ENCODE data around the gene MYF5. TPM values are rescaled to one million over a fixed set of nuclear protein-coding genes. Genes with fewer than 3 reads are reported as not detected.

MYF5 gene
- total RNA-seq, 1 donor from 2014 or later, result not detected

GRCh38 chr12:80721326-80721725 is 4.6 kb downstream of the MYF5 start:
- DNase-seq (ENCODE audit: low read depth), result no peak
- FAIRE-seq, result no peak
- Histone ChIP-seq H3K27me3 (ENCODE audit: control insufficient read depth, insufficient read depth, low read length) (peaks cover 7% of the 10 kb centered on the region), H3K36me3 (ENCODE audit: control insufficient read depth, insufficient read depth, low read length) (no peaks in the 10 kb centered on the region), H3K4me3 (ENCODE audit: low read depth, low read length) (no peak overlapping the region)
- TF ChIP-seq CTCF (IDR thresholded peaks at IDR 0.05; ENCODE audit: insufficient read depth, low read length, severe bottlenecking), result no peak

DNA sequence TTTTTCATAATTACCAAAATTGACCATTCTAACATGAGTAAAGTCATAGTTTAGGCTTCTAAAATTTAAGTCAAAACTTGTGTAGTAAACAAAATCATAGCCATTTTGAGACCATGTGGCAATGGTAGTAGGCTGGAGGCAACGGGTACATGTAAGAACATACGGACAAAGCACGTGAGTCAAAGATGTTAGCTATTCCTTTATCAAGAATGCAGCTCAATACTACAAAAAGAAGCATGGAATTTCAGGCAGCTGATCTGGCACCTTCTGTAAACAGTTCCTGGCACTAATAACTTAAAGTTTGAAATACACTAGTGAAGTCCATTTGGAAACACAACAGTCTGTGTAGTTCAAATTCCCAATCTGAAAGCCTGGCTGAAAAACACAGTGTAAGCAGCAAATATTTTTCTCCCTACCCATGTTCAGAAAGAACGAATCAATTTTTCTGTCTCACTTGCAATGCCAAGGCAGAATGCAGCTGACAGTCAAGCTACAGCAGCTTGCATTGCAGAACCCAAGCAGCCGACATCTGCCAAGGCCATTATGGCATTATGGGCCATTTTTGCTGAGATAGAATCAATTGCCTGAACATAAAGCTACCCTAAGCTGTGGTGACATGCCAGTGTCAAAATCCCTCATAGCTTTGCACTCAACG is 29.3 kb downstream of the MYF5 start:
- TF ChIP-seq CTCF (IDR thresholded peaks at IDR 0.05; ENCODE audit: insufficient read depth, low read length, severe bottlenecking), result no peak
- DNase-seq (ENCODE audit: low read depth) (no peak), FAIRE-seq (no peak)
- Histone ChIP-seq H3K27me3 (ENCODE audit: control insufficient read depth, insufficient read depth, low read length) (no peaks in the 10 kb centered on the region), H3K36me3 (ENCODE audit: control insufficient read depth, insufficient read depth, low read length) (no peaks in the 10 kb centered on the region), H3K4me3 (ENCODE audit: low read depth, low read length) (no peak overlapping the region)

DNA sequence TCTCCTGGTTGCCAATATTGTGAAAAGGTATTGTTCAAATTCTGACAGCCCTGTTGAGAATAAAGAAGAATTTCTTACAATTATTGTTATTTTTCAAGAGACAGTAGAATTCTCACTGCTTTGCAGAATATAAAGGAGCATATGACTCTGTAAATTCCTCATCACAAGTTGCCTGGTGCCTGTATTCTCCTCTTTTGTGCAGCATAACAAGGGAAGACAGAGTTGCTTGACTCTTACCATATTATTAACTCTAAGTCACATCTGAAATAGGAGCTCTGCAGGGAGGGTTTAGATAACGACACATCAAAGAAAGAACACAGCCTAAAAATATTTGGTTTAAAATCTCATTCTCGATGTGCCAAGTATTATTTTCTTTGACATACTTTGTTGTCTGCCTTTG is 31.1 kb downstream of the MYF5 start:
- DNase-seq (ENCODE audit: low read depth) (no peak), FAIRE-seq (no peak)
- Histone ChIP-seq H3K4me3 (ENCODE audit: low read depth, low read length) (no peak overlapping the region), H3K27me3 (ENCODE audit: control insufficient read depth, insufficient read depth, low read length) (no peaks in the 10 kb centered on the region), H3K36me3 (ENCODE audit: control insufficient read depth, insufficient read depth, low read length) (no peaks in the 10 kb centered on the region)
- no peak for TF ChIP-seq CTCF (IDR thresholded peaks at IDR 0.05; ENCODE audit: insufficient read depth, low read length, severe bottlenecking)

DNA sequence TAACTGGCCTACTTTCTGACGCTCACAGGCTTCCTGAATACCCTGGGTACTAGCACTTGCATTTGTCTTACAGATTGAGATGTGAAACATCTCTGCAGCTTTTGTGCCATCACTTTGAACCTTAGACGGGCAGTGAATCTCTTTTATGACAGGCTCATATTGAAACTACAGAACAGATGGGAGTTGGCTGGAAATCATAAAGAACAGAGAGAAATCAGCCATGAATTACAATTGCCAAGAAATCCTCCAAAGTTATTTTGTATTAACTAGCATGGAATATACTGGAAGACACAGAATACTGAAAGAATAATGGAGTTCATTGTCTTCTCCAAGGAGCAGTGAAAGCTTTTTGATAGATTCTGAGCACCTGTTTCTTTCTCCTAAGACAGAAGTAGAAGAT is 32.7 kb downstream of the MYF5 start:
- no peaks in the 10 kb centered on the region for H3K27me3 ChIP-seq (ENCODE audit: control insufficient read depth, insufficient read depth, low read length)
- no peak for TF ChIP-seq CTCF (IDR thresholded peaks at IDR 0.05; ENCODE audit: insufficient read depth, low read length, severe bottlenecking)
- no peak overlapping the region for H3K4me3 ChIP-seq (ENCODE audit: low read depth, low read length)
- DNase-seq (ENCODE audit: low read depth) (no peak), FAIRE-seq (no peak)
- no peaks in the 10 kb centered on the region for H3K36me3 ChIP-seq (ENCODE audit: control insufficient read depth, insufficient read depth, low read length)

- no peak for TF ChIP-seq CTCF (IDR thresholded peaks at IDR 0.05; ENCODE audit: insufficient read depth, low read length, severe bottlenecking)
- Histone ChIP-seq H3K4me3 (ENCODE audit: low read depth, low read length) (no peak overlapping the region), H3K36me3 (ENCODE audit: control insufficient read depth, insufficient read depth, low read length) (no peaks in the 10 kb centered on the region), H3K27me3 (ENCODE audit: control insufficient read depth, insufficient read depth, low read length) (no peaks in the 10 kb centered on the region)
- FAIRE-seq, result no peak
- peak; percentile 17 for DNase-seq (ENCODE audit: low read depth)
Measured at GRCh38 chr12:80752464-80752863, 35.8 kb downstream of the MYF5 start.

DNA sequence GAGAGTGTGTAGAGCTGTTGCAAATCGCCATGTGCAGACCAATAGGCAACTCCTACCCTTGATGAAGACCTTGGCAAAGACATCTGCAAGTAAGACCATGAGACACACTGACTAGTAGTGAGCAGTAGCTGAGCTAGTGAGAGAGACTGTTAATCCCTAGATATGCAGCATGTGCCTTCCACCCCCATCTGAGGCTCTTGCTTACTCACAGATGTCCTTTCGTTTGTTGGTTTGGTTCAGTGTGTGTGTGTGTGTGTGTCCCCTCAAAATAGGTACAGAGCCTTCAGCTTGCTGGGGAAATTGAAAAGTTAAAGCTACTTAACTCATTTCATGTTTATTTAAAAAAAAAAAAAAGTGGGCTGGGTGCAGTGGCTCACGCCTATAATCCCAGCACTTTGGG is 37.6 kb downstream of the MYF5 start:
- DNase-seq (ENCODE audit: low read depth) (no peak), FAIRE-seq (no peak)
- no peaks in the 10 kb centered on the region for H3K27me3 ChIP-seq (ENCODE audit: control insufficient read depth, insufficient read depth, low read length)
- no peaks in the 10 kb centered on the region for H3K36me3 ChIP-seq (ENCODE audit: control insufficient read depth, insufficient read depth, low read length)
- no peak overlapping the region for H3K4me3 ChIP-seq (ENCODE audit: low read depth, low read length)
- no peak for TF ChIP-seq CTCF (IDR thresholded peaks at IDR 0.05; ENCODE audit: insufficient read depth, low read length, severe bottlenecking)

Data from bronchial epithelial cell (primary cell).